AG04450 (cell line): ENCODE results near the gene TNFRSF11A. TPM values are rescaled to one million over a fixed set of nuclear protein-coding genes. Genes with fewer than 3 reads are reported as not detected.

Source experiments
- CTCF ChIA-PET: fragments of 300-600, 350-600 bp; formaldehyde crosslinking; extraction: SDS; loops from one replicate; lab custom pipeline; 2022; ENCODE audit warnings: antibody characterized with exemption, inconsistent platforms; lab: Charles Lee
- POLR2A ChIA-PET: fragments of 350-600 bp; formaldehyde crosslinking; extraction: SDS; loops from one replicate; lab custom pipeline; 2021; ENCODE audit warnings: antibody characterized with exemption, inconsistent platforms; lab: Yijun Ruan, JAX
- DNase-seq: peaks from one replicate; pipeline ENCODE4 v3.0.0-alpha.2; 2011; ENCODE audit warnings: low read depth, low spot score
- H3K27ac ChIP-seq: one replicate; pipeline ENCODE4 v1.5.1; 2012; ENCODE audit warnings: low read depth, low read length, control low read depth
- H3K27me3 ChIP-seq: one replicate; pipeline ENCODE4 v1.6.0; 2012; ENCODE audit warnings: low read length; ENCODE audit not compliant: control insufficient read depth, insufficient read depth
- H3K4me3 ChIP-seq: 2 replicates; pipeline ENCODE4 v1.5.1; 2011; ENCODE audit warnings: mild to moderate bottlenecking, low read depth, low read length, control low read depth
- H3K9me3 ChIP-seq: 2 replicates; pipeline ENCODE4 v1.5.1; 2012; ENCODE audit warnings: low read length; ENCODE audit not compliant: control insufficient read depth, insufficient read depth
- CTCF ChIP-seq: IDR thresholded peaks from 2 replicates; pipeline ENCODE4 v1.5.1; 2011; ENCODE audit warnings: low read depth, low read length, control low read depth, inconsistent platforms
- polyA plus RNA-seq: library from polyadenylated mRNA; depleted of rRNA; stranded (reverse); fragments of >200 nt; gene quantifications from 2 replicates; pipeline ENCODE4 v1.2.3, GENCODE V29; 2011

Gene TNFRSF11A
- polyA plus RNA-seq, 1 experiment, result not detected

GRCh38 chr18:62337336-62337735, 12.2 kb downstream of the TNFRSF11A start:
- CTCF ChIA-PET, result no interaction called here
- POLR2A ChIA-PET, result no interaction called here
- no peak overlapping the region for H3K27ac ChIP-seq
- no peak for TF ChIP-seq CTCF
- peaks cover 23% of the 10 kb centered on the region for H3K27me3 ChIP-seq
- no peak for DNase-seq
- no peaks in the 10 kb centered on the region for H3K9me3 ChIP-seq
- H3K4me3 ChIP-seq, result no peak overlapping the region

GRCh38 chr18:62338446-62339105, 13.5 kb downstream of the TNFRSF11A start:
- POLR2A ChIA-PET, result no interaction called here

GRCh38 chr18:62339106-62339988, 14.2 kb downstream of the TNFRSF11A start:
- no peak for TF ChIP-seq CTCF
- ChIA-PET POLR2A (interaction anchor here (0.7 kb wide), 1 partner anchor 19 kb away, joined by 3 read pairs; no protein-coding TSS in a partner anchor), CTCF (interaction anchor here (1.3 to 1.9 kb wide), 2 partner anchors 87 to 245 kb away, joined by 5 read pairs; no protein-coding TSS in a partner anchor)
- Histone ChIP-seq H3K27me3 (peaks cover 33% of the 10 kb centered on the region), H3K9me3 (no peaks in the 10 kb centered on the region), H3K27ac (no peak overlapping the region), H3K4me3 (no peak overlapping the region)
- DNase-seq, result peak; percentile 21

More at GRCh38 chr18:62338446-62339105, 13.5 kb downstream of the TNFRSF11A start:
- H3K27me3 ChIP-seq, result peaks cover 31% of the 10 kb centered on the region
- no peak overlapping the region for H3K27ac ChIP-seq
- no peaks in the 10 kb centered on the region for H3K9me3 ChIP-seq
- no peak for DNase-seq
- no peak for TF ChIP-seq CTCF
- CTCF ChIA-PET, result no interaction called here
- no peak overlapping the region for H3K4me3 ChIP-seq

- Histone ChIP-seq H3K4me3 (no peak overlapping the region), H3K9me3 (no peaks in the 10 kb centered on the region), H3K27ac (no peak overlapping the region), H3K27me3 (peaks cover 38% of the 10 kb centered on the region)
- CTCF ChIA-PET, result interaction anchor here (1.3 to 1.9 kb wide), 2 partner anchors 85 to 243 kb away, joined by 5 read pairs; no protein-coding TSS in a partner anchor
- TF ChIP-seq CTCF, result no peak
- DNase-seq, result no peak
- POLR2A ChIA-PET, result no interaction called here
Measured at GRCh38 chr18:62340996-62341395, 15.9 kb downstream of the TNFRSF11A start.

GRCh38 chr18:62341473-62341872, 16.4 kb downstream of the TNFRSF11A start:
- ChIA-PET CTCF (no interaction called here), POLR2A (no interaction called here)
- H3K4me3 ChIP-seq, result no peak overlapping the region
- TF ChIP-seq CTCF, result no peak
- peaks cover 41% of the 10 kb centered on the region for H3K27me3 ChIP-seq
- H3K9me3 ChIP-seq, result no peaks in the 10 kb centered on the region
- no peak overlapping the region for H3K27ac ChIP-seq
- no peak for DNase-seq
